PFSK-1 (cell line): ENCODE measurements around the gene SERPINA9.

Experiments
- FOXP2 ChIP-seq: optimal IDR thresholded peaks from 2 replicates; pipeline ENCODE3; 2011; ENCODE audit warnings: borderline replicate concordance, control low read depth, inconsistent platforms; ENCODE audit not compliant: insufficient read depth; ENCODE audit errors: extremely low read length, extremely low read depth
- POLR2AphosphoS5 ChIP-seq: IDR thresholded peaks from 2 replicates; pipeline ENCODE4 v1.6.1; 2012; ENCODE audit warnings: low read depth, mild to moderate bottlenecking, control low read depth, low read length, moderate library complexity
- SIN3A ChIP-seq: IDR thresholded peaks from 2 replicates; pipeline ENCODE4 v1.6.1; 2012; ENCODE audit warnings: mild to moderate bottlenecking, low read length, moderate library complexity, borderline replicate concordance; ENCODE audit not compliant: insufficient read depth
- TAF1 ChIP-seq: IDR thresholded peaks from 2 replicates; pipeline ENCODE4 v1.6.1; 2012; ENCODE audit warnings: low read length, control low read depth, borderline replicate concordance; ENCODE audit not compliant: insufficient read depth
- TF ChIP-seq, protein P1 (sequence below), 2 experiments: IDR thresholded peaks; 2 replicates each; pipeline versions ENCODE4 v1.6.1 to v1.8.0; 2011 to 2012; ENCODE audit warnings: low read depth in 2 of 2, low read length in 2 of 2, control low read depth in 1 of 2, inconsistent platforms in 1 of 2, mild to moderate bottlenecking in 1 of 2, moderate library complexity in 1 of 2; ENCODE audit not compliant: insufficient read depth in 1 of 2

Gene SERPINA9

DNA sequence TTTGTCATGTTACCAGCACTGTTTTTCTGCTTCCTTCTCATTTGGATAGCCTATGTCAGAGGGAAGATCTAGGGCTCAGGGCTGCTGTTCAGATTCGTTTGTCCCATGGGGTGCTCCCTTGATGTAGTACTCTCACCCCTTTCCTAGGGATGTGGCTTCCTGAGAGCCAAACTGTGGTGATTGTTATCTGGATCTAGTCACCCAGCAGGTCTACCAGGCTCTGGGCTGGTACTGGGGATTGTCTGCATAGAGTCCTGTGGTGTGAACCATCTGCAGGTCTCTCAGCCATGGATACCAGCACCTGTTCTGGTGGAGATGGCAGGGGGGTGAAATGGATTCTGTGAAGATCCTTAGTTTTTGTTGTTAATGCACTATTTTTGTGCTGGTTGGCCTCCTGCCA is 17.9 kb downstream of the SERPINA9 start:
- no peak for TF ChIP-seq POLR2AphosphoS5
- TF ChIP-seq SIN3A, result no peak
- no peak for TF ChIP-seq FOXP2
- no peak for TF ChIP-seq TAF1
- TF ChIP-seq, protein P1, sequence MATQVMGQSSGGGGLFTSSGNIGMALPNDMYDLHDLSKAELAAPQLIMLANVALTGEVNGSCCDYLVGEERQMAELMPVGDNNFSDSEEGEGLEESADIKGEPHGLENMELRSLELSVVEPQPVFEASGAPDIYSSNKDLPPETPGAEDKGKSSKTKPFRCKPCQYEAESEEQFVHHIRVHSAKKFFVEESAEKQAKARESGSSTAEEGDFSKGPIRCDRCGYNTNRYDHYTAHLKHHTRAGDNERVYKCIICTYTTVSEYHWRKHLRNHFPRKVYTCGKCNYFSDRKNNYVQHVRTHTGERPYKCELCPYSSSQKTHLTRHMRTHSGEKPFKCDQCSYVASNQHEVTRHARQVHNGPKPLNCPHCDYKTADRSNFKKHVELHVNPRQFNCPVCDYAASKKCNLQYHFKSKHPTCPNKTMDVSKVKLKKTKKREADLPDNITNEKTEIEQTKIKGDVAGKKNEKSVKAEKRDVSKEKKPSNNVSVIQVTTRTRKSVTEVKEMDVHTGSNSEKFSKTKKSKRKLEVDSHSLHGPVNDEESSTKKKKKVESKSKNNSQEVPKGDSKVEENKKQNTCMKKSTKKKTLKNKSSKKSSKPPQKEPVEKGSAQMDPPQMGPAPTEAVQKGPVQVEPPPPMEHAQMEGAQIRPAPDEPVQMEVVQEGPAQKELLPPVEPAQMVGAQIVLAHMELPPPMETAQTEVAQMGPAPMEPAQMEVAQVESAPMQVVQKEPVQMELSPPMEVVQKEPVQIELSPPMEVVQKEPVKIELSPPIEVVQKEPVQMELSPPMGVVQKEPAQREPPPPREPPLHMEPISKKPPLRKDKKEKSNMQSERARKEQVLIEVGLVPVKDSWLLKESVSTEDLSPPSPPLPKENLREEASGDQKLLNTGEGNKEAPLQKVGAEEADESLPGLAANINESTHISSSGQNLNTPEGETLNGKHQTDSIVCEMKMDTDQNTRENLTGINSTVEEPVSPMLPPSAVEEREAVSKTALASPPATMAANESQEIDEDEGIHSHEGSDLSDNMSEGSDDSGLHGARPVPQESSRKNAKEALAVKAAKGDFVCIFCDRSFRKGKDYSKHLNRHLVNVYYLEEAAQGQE (IDR thresholded peaks at IDR 0.05; ENCODE audit: insufficient read depth in 1 of 2, low read depth in 2 of 2, low read length in 2 of 2), result no peak

- TF ChIP-seq SIN3A (no peak), POLR2AphosphoS5 (no peak)
- TF ChIP-seq, protein P1 (IDR thresholded peaks at IDR 0.05; ENCODE audit: insufficient read depth in 1 of 2, low read depth in 2 of 2, low read length in 2 of 2), result no peak
These were observed 20.1 kb downstream of the SERPINA9 start for GRCh38 chr14:94455928-94456327.

DNA sequence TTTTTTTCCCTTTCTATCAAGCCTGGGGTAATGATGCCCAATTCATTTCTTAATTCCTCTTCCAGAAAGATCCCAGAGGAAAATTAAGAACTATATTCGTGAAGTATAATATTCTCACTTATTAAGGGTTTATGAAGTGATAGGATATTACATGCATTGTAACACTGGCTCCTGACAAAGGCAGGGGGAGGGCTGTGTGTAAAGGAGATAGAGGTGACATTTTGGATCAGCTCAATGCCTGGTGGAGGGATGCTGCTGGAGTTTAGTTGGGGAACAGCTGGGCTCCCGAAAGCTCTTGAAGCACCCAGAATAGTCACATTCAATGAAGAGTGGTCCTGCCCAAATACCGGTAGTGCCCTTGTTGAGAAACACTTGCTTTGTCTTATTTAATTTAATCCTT is 24.2 kb downstream of the SERPINA9 start:
- TF ChIP-seq FOXP2 (no peak), POLR2AphosphoS5 (no peak), SIN3A (no peak), TAF1 (no peak)
- TF ChIP-seq, protein P1 (IDR thresholded peaks at IDR 0.05; ENCODE audit: insufficient read depth in 1 of 2, low read depth in 2 of 2, low read length in 2 of 2), result no peak

GRCh38 chr14:94451091-94451771 is 24.8 kb downstream of the SERPINA9 start:
- TF ChIP-seq, protein P1 (IDR thresholded peaks at IDR 0.05; ENCODE audit: insufficient read depth in 1 of 2, low read depth in 2 of 2, low read length in 2 of 2), result no peak
- TF ChIP-seq TAF1, result no peak
- TF ChIP-seq SIN3A, result no peak
- TF ChIP-seq FOXP2, result no peak

GRCh38 chr14:94450722-94451090 is 25.3 kb downstream of the SERPINA9 start:
- TF ChIP-seq TAF1, result no peak
- TF ChIP-seq SIN3A, result no peak
- TF ChIP-seq, protein P1 (IDR thresholded peaks at IDR 0.05; ENCODE audit: insufficient read depth in 1 of 2, low read depth in 2 of 2, low read length in 2 of 2), result no peak
- no peak for TF ChIP-seq POLR2AphosphoS5
- TF ChIP-seq FOXP2, result no peak
